ENCODE measurements around the gene SLC10A7. TPM values are rescaled to one million over a fixed set of nuclear protein-coding genes. Genes with fewer than 3 reads are reported as not detected.

SLC10A7 gene
- total RNA-seq, 2 donors from 2014 or later, result 10.3 to 14.4 TPM

DNA sequence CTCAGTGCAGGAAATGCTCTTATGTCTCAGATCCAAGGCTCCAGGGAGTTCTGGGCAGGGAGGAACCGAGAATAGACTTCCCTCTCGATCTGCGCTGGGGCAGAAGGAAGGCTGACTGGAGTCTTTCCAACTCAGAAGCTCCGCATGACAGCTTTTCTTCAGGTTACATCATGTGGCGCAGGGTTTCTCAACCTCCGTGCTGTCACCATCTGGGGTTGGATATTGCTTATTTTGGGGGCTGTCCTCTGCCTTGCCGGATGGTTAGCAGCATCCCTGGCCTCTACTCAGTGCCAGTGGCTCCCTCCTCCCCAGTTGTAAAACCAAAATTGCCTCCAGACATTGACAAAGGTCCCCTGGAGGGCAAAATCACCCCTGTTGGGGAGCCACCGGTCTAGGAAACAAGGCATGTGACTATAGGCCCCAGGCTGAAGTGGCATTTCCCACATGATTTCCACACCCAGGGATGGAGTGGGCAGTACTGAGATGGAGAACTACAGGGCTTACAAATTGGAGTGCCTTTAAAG lies 286.0 kb downstream of the SLC10A7 start:
- H3K4me3 ChIP-seq, result no peak overlapping the region
- no peak for DNase-seq (ENCODE audit: low spot score)
- peaks cover 3 to 21% of the 10 kb centered on the region in 2 donors for H3K4me1 ChIP-seq (ENCODE audit: control insufficient read depth in 1 of 2, low read depth in 2 of 2)
- no peaks in the 10 kb centered on the region for H3K36me3 ChIP-seq
- peak overlapping the region; percentile 30 to 32 for H3K27ac ChIP-seq
- no peak for ATAC-seq (ENCODE audit: insufficient number of reproducible peaks, low FRiP score, low read depth)
- H3K9me3 ChIP-seq, result peaks cover 5% of the 10 kb centered on the region
- H3K27me3 ChIP-seq (replicated peaks; ENCODE audit: insufficient read depth), result no peaks in the 10 kb centered on the region
- TF ChIP-seq, protein P1, sequence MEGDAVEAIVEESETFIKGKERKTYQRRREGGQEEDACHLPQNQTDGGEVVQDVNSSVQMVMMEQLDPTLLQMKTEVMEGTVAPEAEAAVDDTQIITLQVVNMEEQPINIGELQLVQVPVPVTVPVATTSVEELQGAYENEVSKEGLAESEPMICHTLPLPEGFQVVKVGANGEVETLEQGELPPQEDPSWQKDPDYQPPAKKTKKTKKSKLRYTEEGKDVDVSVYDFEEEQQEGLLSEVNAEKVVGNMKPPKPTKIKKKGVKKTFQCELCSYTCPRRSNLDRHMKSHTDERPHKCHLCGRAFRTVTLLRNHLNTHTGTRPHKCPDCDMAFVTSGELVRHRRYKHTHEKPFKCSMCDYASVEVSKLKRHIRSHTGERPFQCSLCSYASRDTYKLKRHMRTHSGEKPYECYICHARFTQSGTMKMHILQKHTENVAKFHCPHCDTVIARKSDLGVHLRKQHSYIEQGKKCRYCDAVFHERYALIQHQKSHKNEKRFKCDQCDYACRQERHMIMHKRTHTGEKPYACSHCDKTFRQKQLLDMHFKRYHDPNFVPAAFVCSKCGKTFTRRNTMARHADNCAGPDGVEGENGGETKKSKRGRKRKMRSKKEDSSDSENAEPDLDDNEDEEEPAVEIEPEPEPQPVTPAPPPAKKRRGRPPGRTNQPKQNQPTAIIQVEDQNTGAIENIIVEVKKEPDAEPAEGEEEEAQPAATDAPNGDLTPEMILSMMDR (IDR thresholded peaks at IDR 0.05), result no peak

DNA sequence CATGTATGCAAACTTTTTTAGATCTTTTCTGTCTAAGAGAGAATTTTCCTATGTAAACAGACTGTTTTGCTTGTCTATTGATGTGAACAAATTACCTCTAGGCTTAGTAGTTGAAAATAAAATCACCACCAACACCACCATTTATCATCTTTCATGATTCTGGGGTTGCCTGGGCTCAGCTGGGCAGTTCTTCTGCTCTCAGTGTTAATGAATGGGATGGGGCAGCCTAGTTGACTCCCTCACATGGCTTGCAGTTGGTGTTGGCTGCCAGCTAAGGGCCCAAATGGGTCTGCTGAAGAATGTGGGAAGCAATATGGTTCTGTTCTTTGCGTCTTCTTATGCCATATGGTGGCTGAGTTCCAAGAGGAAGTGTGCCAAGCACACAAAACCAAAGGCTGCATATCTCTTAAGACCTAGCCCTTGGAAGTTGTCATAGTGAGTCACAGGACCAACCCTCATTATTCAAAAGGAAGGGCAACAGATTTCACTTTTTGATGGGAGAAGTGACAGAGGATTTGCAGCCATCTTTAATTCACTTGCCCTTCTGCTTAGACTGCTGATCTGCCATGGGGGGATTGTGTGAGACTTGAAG lies 289.5 kb downstream of the SLC10A7 start:
- ATAC-seq (ENCODE audit: insufficient number of reproducible peaks, low FRiP score, low read depth) (no peak), DNase-seq (ENCODE audit: low spot score) (no peak)
- TF ChIP-seq, protein P1 (IDR thresholded peaks at IDR 0.05), result no peak
- Histone ChIP-seq H3K36me3 (no peaks in the 10 kb centered on the region), H3K27me3 (replicated peaks; ENCODE audit: insufficient read depth) (no peaks in the 10 kb centered on the region), H3K4me1 (ENCODE audit: control insufficient read depth in 1 of 2, low read depth in 2 of 2) (peaks cover 3 to 19% of the 10 kb centered on the region in 2 donors), H3K4me3 (no peak overlapping the region), H3K27ac (no peak overlapping the region), H3K9me3 (peaks cover 5% of the 10 kb centered on the region)

DNA sequence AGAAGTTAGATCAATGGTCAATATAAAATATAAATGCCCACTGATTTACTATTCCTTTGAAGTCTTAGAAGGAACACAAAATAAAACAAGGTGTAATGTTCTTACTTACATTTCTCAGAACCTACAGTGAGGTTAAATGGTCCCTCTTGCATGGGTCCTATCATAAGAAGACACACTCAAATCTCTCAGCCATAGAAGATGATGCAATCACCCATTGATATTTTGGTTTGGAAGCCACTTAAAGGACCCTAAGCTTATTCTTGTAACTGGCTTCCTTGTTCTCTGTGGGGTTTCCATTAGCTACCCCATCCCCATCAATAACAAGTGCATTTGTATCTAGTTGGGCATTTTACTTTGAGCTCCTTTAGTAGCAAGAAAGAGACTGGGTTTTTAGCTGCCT lies 292.3 kb downstream of the SLC10A7 start:
- no peak overlapping the region for H3K27ac ChIP-seq
- peaks cover 5% of the 10 kb centered on the region for H3K9me3 ChIP-seq
- H3K36me3 ChIP-seq, result no peaks in the 10 kb centered on the region
- ATAC-seq (ENCODE audit: insufficient number of reproducible peaks, low FRiP score, low read depth), result no peak
- no peak for DNase-seq (ENCODE audit: low spot score)
- no peaks in the 10 kb centered on the region for H3K27me3 ChIP-seq (replicated peaks; ENCODE audit: insufficient read depth)
- peaks cover 3 to 9% of the 10 kb centered on the region in 2 donors for H3K4me1 ChIP-seq (ENCODE audit: control insufficient read depth in 1 of 2, low read depth in 2 of 2)
- no peak overlapping the region for H3K4me3 ChIP-seq
- TF ChIP-seq, protein P1 (IDR thresholded peaks at IDR 0.05), result no peak

DNA sequence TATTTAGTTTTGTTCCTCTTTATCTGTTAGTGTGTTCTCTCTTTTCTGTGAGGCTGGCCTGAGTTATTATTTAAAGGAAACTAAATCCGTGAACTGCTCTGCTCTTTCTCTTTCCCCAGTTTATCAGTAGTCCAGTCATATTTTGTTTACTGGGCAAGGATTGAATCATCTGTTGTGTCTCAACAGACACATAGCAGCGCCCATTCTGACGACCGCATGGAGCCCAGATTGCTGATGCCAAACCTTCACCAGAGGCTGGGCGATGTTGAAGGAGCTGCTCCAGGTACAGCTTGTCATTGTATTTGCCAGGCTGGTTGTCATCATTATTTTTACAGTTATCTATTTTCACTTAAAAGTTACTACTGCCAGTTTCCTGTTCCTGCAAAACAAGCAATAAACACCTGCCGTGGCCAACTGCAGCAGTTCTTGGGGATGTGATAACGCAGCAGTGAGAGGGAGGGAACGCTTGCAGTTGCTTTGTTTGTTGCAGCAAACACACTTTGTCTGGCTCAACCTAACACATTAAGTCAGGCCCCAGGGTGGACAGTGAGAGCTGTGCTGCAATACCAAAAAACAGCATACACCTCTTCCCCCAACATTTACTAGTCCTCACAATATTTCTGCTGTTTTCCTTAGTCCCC lies 297.3 kb downstream of the SLC10A7 start:
- H3K4me3 ChIP-seq, result no peak overlapping the region
- ATAC-seq (ENCODE audit: insufficient number of reproducible peaks, low FRiP score, low read depth), result no peak
- no peaks in the 10 kb centered on the region for H3K4me1 ChIP-seq (ENCODE audit: control insufficient read depth in 1 of 2, low read depth in 2 of 2)
- no peaks in the 10 kb centered on the region for H3K9me3 ChIP-seq
- TF ChIP-seq, protein P1 (IDR thresholded peaks at IDR 0.05), result no peak
- no peak overlapping the region for H3K27ac ChIP-seq
- H3K27me3 ChIP-seq (replicated peaks; ENCODE audit: insufficient read depth), result no peaks in the 10 kb centered on the region
- no peaks in the 10 kb centered on the region for H3K36me3 ChIP-seq
- DNase-seq (ENCODE audit: low spot score), result no peak

DNA sequence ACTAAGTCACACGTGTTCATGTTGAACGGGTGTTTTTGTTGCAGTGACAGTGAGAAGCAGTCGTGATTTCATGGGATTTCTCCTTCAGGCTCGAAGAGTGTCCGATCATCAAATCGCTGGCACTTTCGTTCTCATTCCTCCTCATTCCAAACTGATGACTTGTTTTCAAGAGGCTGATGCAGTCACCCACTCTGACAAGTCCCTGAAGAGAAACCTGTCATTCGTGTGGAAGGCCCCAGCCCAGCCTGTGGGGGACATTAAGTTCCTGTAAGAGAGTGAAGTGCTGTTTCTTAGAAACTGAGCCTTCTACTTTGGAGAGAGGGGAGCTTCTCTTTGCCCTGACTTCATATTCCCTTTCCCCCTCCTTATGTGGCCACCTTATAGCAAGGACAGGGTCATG lies 299.4 kb downstream of the SLC10A7 start:
- TF ChIP-seq, protein P1 (IDR thresholded peaks at IDR 0.05), result no peak

More for the DNA sequence above, 299.4 kb downstream of the SLC10A7 start:
- no peak overlapping the region for H3K27ac ChIP-seq
- no peak for ATAC-seq (ENCODE audit: insufficient number of reproducible peaks, low FRiP score, low read depth)
- H3K9me3 ChIP-seq, result no peaks in the 10 kb centered on the region
- H3K4me1 ChIP-seq (ENCODE audit: control insufficient read depth in 1 of 2, low read depth in 2 of 2), result no peaks in the 10 kb centered on the region
- H3K4me3 ChIP-seq, result no peak overlapping the region
- no peaks in the 10 kb centered on the region for H3K36me3 ChIP-seq
- DNase-seq (ENCODE audit: low spot score), result no peak
- no peaks in the 10 kb centered on the region for H3K27me3 ChIP-seq (replicated peaks; ENCODE audit: insufficient read depth)
